ENCODE data around the gene MACROD2.

GRCh38 chr20:15476781-15477180 is 1481.5 kb downstream of the MACROD2 start:
- TF ChIP-seq CTCF (IDR thresholded peaks at IDR 0.05), result no peak
- TF ChIP-seq POLR2A (IDR thresholded peaks at IDR 0.05), result no peak
